OCI-LY7 (cell line): ENCODE data around the gene HSPBP1. TPM values are rescaled to one million over a fixed set of nuclear protein-coding genes. Genes with fewer than 3 reads are reported as not detected.

Experiments used
- BruUV-seq: library from RNA; stranded (reverse); fragments of 400-500 nt; replicated peaks from 2 replicates; lab custom pipeline; 2021; lab: Mats Ljungman, UMichigan
- CTCF ChIA-PET: fragments of 300-600 bp; sonication (Branson Sonifier 250); formaldehyde crosslinking; loops from one replicate; lab custom pipeline; 2022; ENCODE audit warnings: antibody characterized with exemption; ENCODE audit not compliant: unreplicated experiment; lab: Charles Lee
- POLR2A ChIA-PET: fragments of 300-600 bp; sonication (Branson Sonifier 250); formaldehyde crosslinking; loops from one replicate; lab custom pipeline; 2022; ENCODE audit warnings: antibody characterized with exemption; lab: Charles Lee
- DNase-seq: peaks from one replicate; pipeline ENCODE4 v3.0.0-alpha.2; 2015; ENCODE audit warnings: low spot score
- H2AFZ ChIP-seq: fragments of 200-600 bp; sonication (generic), shearing (Covaris generic); 2 replicates; pipeline ENCODE4 v1.6.1; 2014; ENCODE audit warnings: mild to moderate bottlenecking, antibody characterized with exemption, low read length, moderate library complexity
- H3K27ac ChIP-seq: fragments of 200-600 bp; sonication (generic); 2 replicates; pipeline ENCODE4 v1.5.1; 2014; ENCODE audit warnings: mixed run types, low read depth, mild to moderate bottlenecking, moderate library complexity, low read length, inconsistent platforms; ENCODE audit not compliant: poor library complexity, severe bottlenecking
- H3K36me3 ChIP-seq: fragments of 200-600 bp; sonication (generic); 2 replicates; pipeline ENCODE4 v1.6.1; 2014; ENCODE audit warnings: mild to moderate bottlenecking, antibody characterized with exemption, low read length, moderate library complexity, mixed read lengths; ENCODE audit not compliant: insufficient read depth
- H3K4me1 ChIP-seq: fragments of 200-600 bp; sonication (generic); 2 replicates; pipeline ENCODE4 v1.5.1; 2014; ENCODE audit warnings: mild to moderate bottlenecking, low read length; ENCODE audit not compliant: insufficient read depth, poor library complexity, severe bottlenecking
- H3K4me2 ChIP-seq: fragments of 200-600 bp; sonication (generic); 2 replicates; pipeline ENCODE4 v1.6.1; 2014; ENCODE audit warnings: mild to moderate bottlenecking, low read length
- H3K4me3 ChIP-seq: fragments of 200-600 bp; sonication (generic); 2 replicates; pipeline ENCODE4 v1.5.1; 2014; ENCODE audit warnings: mild to moderate bottlenecking, low read depth, low read length; ENCODE audit not compliant: poor library complexity, severe bottlenecking
- H3K79me2 ChIP-seq: fragments of 200-600 bp; sonication (generic); 2 replicates; pipeline ENCODE4 v1.6.1; 2016; ENCODE audit warnings: low read depth, mild to moderate bottlenecking, low read length, moderate library complexity, mixed read lengths; ENCODE audit not compliant: insufficient read depth
- H3K9me2 ChIP-seq: fragments of 200-600 bp; sonication (generic); 2 replicates; pipeline ENCODE4 v1.6.1; 2016; ENCODE audit warnings: mild to moderate bottlenecking, low read length, mixed read lengths; ENCODE audit not compliant: insufficient read depth
- H3K9me3 ChIP-seq: fragments of 200-600 bp; sonication (generic); 2 replicates; pipeline ENCODE4 v1.6.1; 2014; ENCODE audit warnings: mild to moderate bottlenecking, mixed run types, low read length, mixed read lengths
- H4K20me1 ChIP-seq: fragments of 200-600 bp; sonication (generic); 2 replicates; pipeline ENCODE4 v1.6.1; 2014; ENCODE audit warnings: mild to moderate bottlenecking, antibody characterized with exemption, low read length, moderate library complexity, mixed read lengths; ENCODE audit not compliant: insufficient read depth
- CTCF ChIP-seq: fragments of 200-600 bp; sonication (generic); conservative IDR thresholded peaks from 2 replicates; pipeline ENCODE4 v1.5.1; 2014; ENCODE audit warnings: mild to moderate bottlenecking, antibody characterized with exemption, low read length, moderate library complexity, mixed read lengths
- EZH2phosphoT487 ChIP-seq: fragments of 200-600 bp; sonication (generic); IDR thresholded peaks from 2 replicates; pipeline ENCODE4 v1.6.1; 2018; ENCODE audit warnings: low read depth, borderline replicate concordance, mild to moderate bottlenecking, mixed run types, antibody characterized with exemption, low read length, moderate library complexity, mixed read lengths
- intact Hi-C: fragments of 100-400 bp; cut with micrococcal nuclease; formaldehyde crosslinking; loops from one replicate; pipeline ENCODE4 v1.10.0; 2022; ENCODE audit not compliant: unreplicated experiment
- total RNA-seq, 2 experiments: library from RNA; depleted of rRNA in 1 of 2; stranded (reverse); fragments of >200 nt in 1 of 2; shearing (Covaris generic) in 1 of 2; gene quantifications; 2 replicates each; pipeline ENCODE4 v1.2.3, GENCODE V29; 2014 to 2022

Gene HSPBP1
- total RNA-seq, 2 experiments from 2014 or later: 38.7 to 41.3 TPM

DNA sequence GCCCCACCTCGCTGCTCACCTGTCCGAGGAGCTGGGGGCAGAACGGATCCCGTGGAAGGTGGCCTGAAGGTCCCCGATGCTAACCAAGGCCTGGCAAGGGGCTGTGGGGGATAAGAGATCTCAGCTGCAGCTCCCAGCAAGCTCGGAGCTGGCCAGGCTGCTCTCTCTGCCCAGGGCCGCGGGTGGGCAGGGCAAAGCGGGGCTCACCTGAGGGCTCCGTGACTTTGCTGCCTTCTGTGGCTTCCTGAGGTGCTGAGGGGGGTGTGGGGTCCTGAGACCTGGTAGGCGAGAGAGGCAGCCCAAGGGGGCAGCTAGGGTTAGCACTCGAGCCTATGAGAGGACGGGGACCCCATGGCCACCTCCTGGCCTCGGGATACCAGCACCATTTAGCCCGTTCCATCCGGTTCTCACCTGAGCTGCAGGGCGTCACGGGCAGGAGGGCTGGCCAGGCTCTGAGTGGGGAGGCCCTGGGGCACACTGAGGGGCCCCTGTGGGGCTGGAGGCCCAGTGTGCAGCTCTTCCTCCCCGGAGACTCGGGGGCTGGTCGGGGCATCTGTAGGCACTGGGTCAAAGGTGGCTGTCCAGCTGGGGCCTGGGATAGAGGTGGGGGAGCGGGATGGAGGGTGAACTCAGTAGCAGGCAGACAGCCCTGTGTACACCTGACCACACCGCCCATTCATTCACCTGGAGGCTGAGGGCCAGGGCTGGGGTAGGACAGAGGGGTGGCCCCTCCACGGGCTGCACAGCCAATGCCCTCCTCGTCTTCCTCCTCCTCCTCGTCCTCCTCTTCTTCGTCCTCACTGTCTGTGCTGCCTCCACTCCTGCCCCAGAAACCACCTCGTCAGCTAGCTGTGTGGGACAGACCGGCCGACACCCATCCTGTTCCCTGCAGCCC lies 48.3 kb downstream of the HSPBP1 start:
- Histone ChIP-seq H3K4me2 (no peak overlapping the region), H3K36me3 (peaks cover 97% of the 10 kb centered on the region), H3K9me3 (no peaks in the 10 kb centered on the region), H4K20me1 (peaks cover 5% of the 10 kb centered on the region; the same call in 1 of the 2 replicates), H3K79me2 (peaks cover 9% of the 10 kb centered on the region; the same call in 1 of the 2 replicates), H3K4me3 (no peak overlapping the region), H3K9me2 (no peaks in the 10 kb centered on the region), H3K4me1 (no peaks in the 10 kb centered on the region), H3K27ac (no peak overlapping the region), H2AFZ (no peak overlapping the region)
- intact Hi-C loops: no loop called here
- ChIA-PET CTCF (no interaction called here), POLR2A (no interaction called here)
- TF ChIP-seq EZH2phosphoT487 (no peak), CTCF (no peak)
- DNase-seq: no peak
- no TSS peak for BruUV-seq

DNA sequence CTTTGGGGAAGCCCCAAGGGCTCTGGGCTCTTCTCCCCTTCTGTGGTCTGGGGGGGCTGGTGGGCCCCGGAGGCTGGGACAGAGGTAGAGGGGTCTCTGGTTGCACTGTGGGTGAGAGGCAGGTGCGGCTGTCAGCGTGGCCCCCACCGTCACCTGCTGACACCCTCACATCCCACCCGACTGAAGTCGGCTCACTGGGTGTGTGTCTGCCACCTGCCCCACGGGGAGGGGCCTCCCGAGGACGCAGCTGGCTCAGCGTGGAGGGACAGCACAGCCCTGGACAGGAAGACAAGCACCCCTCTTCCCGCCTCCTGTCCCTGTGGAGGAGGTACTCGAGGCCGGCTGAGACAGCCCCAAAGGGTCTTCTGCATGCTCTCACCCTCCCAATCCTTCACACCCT lies 49.1 kb downstream of the HSPBP1 start:
- ChIA-PET POLR2A (no interaction called here), CTCF (no interaction called here)
- TF ChIP-seq CTCF: no peak
- TF ChIP-seq EZH2phosphoT487: no peak
- Histone ChIP-seq H3K36me3 (peaks cover 97% of the 10 kb centered on the region), H3K4me3 (no peak overlapping the region), H2AFZ (no peak overlapping the region), H3K4me1 (no peaks in the 10 kb centered on the region), H3K4me2 (no peak overlapping the region), H3K79me2 (peaks cover 9% of the 10 kb centered on the region; the same call in 1 of the 2 replicates), H3K9me3 (no peaks in the 10 kb centered on the region), H4K20me1 (peaks cover 5% of the 10 kb centered on the region), H3K9me2 (no peaks in the 10 kb centered on the region), H3K27ac (no peak overlapping the region)
- no peak for DNase-seq
- intact Hi-C loops: no loop called here
- no TSS peak for BruUV-seq

DNA sequence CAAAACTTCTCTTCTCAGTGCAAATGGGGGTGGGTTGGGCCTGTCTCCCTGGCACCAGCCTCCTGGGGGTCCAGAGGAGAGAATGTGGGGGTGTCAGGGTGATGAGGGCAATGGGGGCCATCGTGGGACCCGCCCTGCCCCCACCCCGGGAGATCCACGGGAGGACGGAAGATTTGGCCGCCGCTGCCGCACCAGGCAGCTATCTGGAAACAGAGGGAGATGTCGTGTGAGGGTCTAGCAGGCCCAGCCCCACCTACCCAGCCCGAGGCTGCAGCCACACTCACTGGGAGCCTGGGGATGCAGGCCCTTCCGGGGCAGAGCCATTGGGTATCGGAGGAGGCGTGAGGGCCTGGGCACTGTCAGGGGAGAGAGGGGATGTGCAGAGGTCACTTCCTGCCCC lies 49.6 kb downstream of the HSPBP1 start:
- Histone ChIP-seq H2AFZ (no peak overlapping the region), H3K79me2 (peaks cover 9% of the 10 kb centered on the region; the same call in 1 of the 2 replicates), H4K20me1 (peaks cover 5% of the 10 kb centered on the region), H3K27ac (no peak overlapping the region), H3K4me1 (no peaks in the 10 kb centered on the region), H3K36me3 (peaks cover 99% of the 10 kb centered on the region), H3K9me3 (no peaks in the 10 kb centered on the region), H3K4me3 (no peak overlapping the region), H3K4me2 (no peak overlapping the region), H3K9me2 (no peaks in the 10 kb centered on the region)
- ChIA-PET POLR2A (interaction anchor here (0.6 kb wide), 1 partner anchor 183 kb away, joined by 3 read pairs; no protein-coding TSS in a partner anchor), CTCF (no interaction called here)
- intact Hi-C loops: no loop called here
- TF ChIP-seq CTCF: no peak
- TF ChIP-seq EZH2phosphoT487: no peak
- no peak for DNase-seq
- BruUV-seq: no TSS peak
